ENCODE measurements around the gene STUB1. TPM values are rescaled to one million over a fixed set of nuclear protein-coding genes. Genes with fewer than 3 reads are reported as not detected.

Gene STUB1
- total and polyA plus RNA-seq, 10 of the 15 experiments (the other 5 are each of a cell fraction or from before 2014, with no cell fraction given) = 4.2 to 136 (median 67.1) TPM

- TF ChIP-seq BCLAF1 (IDR thresholded peaks at IDR 0.05) = no peak
These were observed 13.2 kb downstream of the STUB1 start (continued) for GRCh38 chr16:693364-693763.

- 5% methylated on average over 18 of the region's 37 CpGs for WGBS (ENCODE audit: insufficient coverage, insufficient replicate concordance, low lambda C conversion rate, missing lambda C conversion rate)
- Histone ChIP-seq H3K4me2 (ENCODE audit: control insufficient read depth, insufficient read depth) (no peak overlapping the region; the same call in 1 of the 2 replicates), H3K27ac (ENCODE audit: control insufficient read depth, insufficient read depth) (no peak overlapping the region), H3K4me1 (ENCODE audit: control insufficient read depth, insufficient read depth, low read length) (peaks cover 12% of the 10 kb centered on the region), H3K36me3 (ENCODE audit: control insufficient read depth in 2 of 2, insufficient read depth in 2 of 2, low read length in 1 of 2) (no peaks in the 10 kb centered on the region), H3K4me3 (no peak overlapping the region), H3K79me2 (ENCODE audit: control insufficient read depth, insufficient read depth, low read length) (peaks cover 9% of the 10 kb centered on the region), H2AFZ (ENCODE audit: control insufficient read depth, low read depth, low read length) (no peak overlapping the region), H3K9me3 (replicated peaks; ENCODE audit: control insufficient read depth, insufficient read depth, low read length) (no peaks in the 10 kb centered on the region; the same call in 2 of the 3 replicates), H3K9ac (ENCODE audit: control insufficient read depth, insufficient read depth, low read length) (no peak overlapping the region), H3K27me3 (replicated peaks in 1 of 2; ENCODE audit: control insufficient read depth in 2 of 2, insufficient read depth in 2 of 2, low read length in 1 of 2) (peaks cover 2 to 6% of the 10 kb centered on the region in 2 experiments; a peak in 3 of 4 replicates), H4K20me1 (ENCODE audit: control insufficient read depth, insufficient read depth) (no peaks in the 10 kb centered on the region)
- BruUV-seq (replicated peaks) = no TSS peak
- ChIA-PET RAD21 (ENCODE audit: unreplicated experiment) (no interaction called here), POLR2A (interaction anchor here (0.6 to 2.0 kb wide), 2 partner anchors 22 to 194 kb away, joined by 4 to 7 read pairs; partner anchors contain the start of gene METRN), CTCF (no interaction called here), SMC1A (ENCODE audit: uncharacterized antibody, unreplicated experiment) (no interaction called here)
- no peak for TF ChIP-seq ZNF217 (IDR thresholded peaks at IDR 0.05)
- TF ChIP-seq BHLHE40 (IDR thresholded peaks at IDR 0.05; ENCODE audit: borderline replicate concordance in 1 of 2, low read depth in 2 of 2, low read length in 1 of 2) = peak in 1 of 2 experiments; percentile 86; a peak in 2 of 4 replicates
- intact Hi-C loops (cut with micrococcal nuclease; ENCODE audit: unreplicated experiment) = no loop called here
- in situ Hi-C loops (cut with MboI) = no loop called here
- DNase-seq (ENCODE audit: low read depth, low spot score) (no peak), ATAC-seq (no peak), FAIRE-seq (no peak)
These were observed 13.6 kb downstream of the STUB1 start for GRCh38 chr16:693766-694165.
